ENCODE measurements around the gene AVPR2. TPM values are rescaled to one million over a fixed set of nuclear protein-coding genes. Genes with fewer than 3 reads are reported as not detected.
A peak's percentile ranks its signal among the peaks of the same experiment; 100 is the strongest.

Gene AVPR2
- total RNA-seq, 4 donors from 2014 or later = 0.19 to 1.3 (median 0.29) TPM

GRCh38 chrX:153888344-153888743, 16.1 kb upstream of the AVPR2 start:
- DNase-seq = no peak
- no peak overlapping the region for H3K4me3 ChIP-seq
- H3K27ac ChIP-seq = no peak overlapping the region
- no peaks in the 10 kb centered on the region for H3K9me3 ChIP-seq
- intact Hi-C loops (cut with DNase I) = no loop called here
- WGBS, 2 donors = 45 to 71% methylated on average over 5 of the region's 6 CpGs
- TF ChIP-seq CTCF (IDR thresholded peaks at IDR 0.05) (no peak), POLR2A (IDR thresholded peaks at IDR 0.05) (no peak)
- peaks cover 0 to 14% (median 6%) of the 10 kb centered on the region in 3 donors for H3K4me1 ChIP-seq
- peaks cover 0 to 50% (median 21%) of the 10 kb centered on the region in 4 donors for H3K27me3 ChIP-seq
- H3K36me3 ChIP-seq = no peaks in the 10 kb centered on the region

- Histone ChIP-seq H3K27ac (no peak overlapping the region), H3K9me3 (no peaks in the 10 kb centered on the region), H3K4me1 (peaks cover 0 to 14% (median 6%) of the 10 kb centered on the region in 3 donors), H3K4me3 (no peak overlapping the region), H3K27me3 (peaks cover 0 to 42% (median 18%) of the 10 kb centered on the region in 4 donors), H3K36me3 (no peaks in the 10 kb centered on the region)
- intact Hi-C loops (cut with DNase I) = no loop called here
- 87% methylated on average over 6 of the region's 6 CpGs for WGBS, 2 donors
- no peak for DNase-seq
- TF ChIP-seq POLR2A (IDR thresholded peaks at IDR 0.05) (no peak), CTCF (IDR thresholded peaks at IDR 0.05) (no peak)
Observed at GRCh38 chrX:153889123-153889522, 15.3 kb upstream of the AVPR2 start.

- intact Hi-C loops (cut with DNase I) = no loop called here
- H3K4me1 ChIP-seq = peaks cover 0 to 20% (median 0%) of the 10 kb centered on the region in 3 donors
- no peaks in the 10 kb centered on the region for H3K27me3 ChIP-seq
- H3K9me3 ChIP-seq = no peaks in the 10 kb centered on the region
- TF ChIP-seq CTCF (IDR thresholded peaks at IDR 0.05) (no peak), POLR2A (IDR thresholded peaks at IDR 0.05) (no peak)
- H3K4me3 ChIP-seq = no peak overlapping the region
- H3K27ac ChIP-seq = no peak overlapping the region
- DNase-seq = no peak
- H3K36me3 ChIP-seq = no peaks in the 10 kb centered on the region
Observed at GRCh38 chrX:153897899-153898298, 6.6 kb upstream of the AVPR2 start.

GRCh38 chrX:153900831-153901752, 3.4 kb upstream of the AVPR2 start:
- Histone ChIP-seq H3K9me3 (no peaks in the 10 kb centered on the region), H3K36me3 (no peaks in the 10 kb centered on the region), H3K27ac (peak overlapping the region in 1 of 4 donors; percentile 21), H3K4me3 (no peak overlapping the region), H3K27me3 (no peaks in the 10 kb centered on the region), H3K4me1 (peaks cover 0 to 40% (median 0%) of the 10 kb centered on the region in 3 donors)
- intact Hi-C loops (cut with DNase I) = no loop called here
- 19 to 57% methylated on average over 20 to 24 of the region's 26 CpGs for WGBS, 2 donors
- DNase-seq = no peak
- TF ChIP-seq CTCF (IDR thresholded peaks at IDR 0.05) (no peak), POLR2A (IDR thresholded peaks at IDR 0.05) (no peak)

- peaks cover 0 to 40% (median 0%) of the 10 kb centered on the region in 3 donors for H3K4me1 ChIP-seq
- WGBS, 2 donors = 60 to 66% methylated on average over 8 of the region's 8 CpGs
- no peaks in the 10 kb centered on the region for H3K27me3 ChIP-seq
- intact Hi-C loops (cut with DNase I) = no loop called here
- TF ChIP-seq POLR2A (IDR thresholded peaks at IDR 0.05) (no peak), CTCF (IDR thresholded peaks at IDR 0.05) (no peak)
- H3K36me3 ChIP-seq = no peaks in the 10 kb centered on the region
- no peaks in the 10 kb centered on the region for H3K9me3 ChIP-seq
- H3K27ac ChIP-seq = no peak overlapping the region
- no peak for DNase-seq
- no peak overlapping the region for H3K4me3 ChIP-seq
Observed at GRCh38 chrX:153901753-153902140, 2.7 kb upstream of the AVPR2 start.
